GM18907 (cell line): ENCODE results near the gene PATJ.
"Not testable (repeated sequence)": the region's sequence is repeated elsewhere in the genome, so short reads cannot be mapped to it uniquely, and the experiment has no call there.

Experiments used
- ATAC-seq: cut with Tn5 transposase; IDR thresholded peaks from one replicate; pipeline ENCODE4 v1.9.1; 2021; ENCODE audit warnings: mild to moderate bottlenecking, moderate library complexity; ENCODE audit not compliant: unreplicated experiment

Gene PATJ

DNA sequence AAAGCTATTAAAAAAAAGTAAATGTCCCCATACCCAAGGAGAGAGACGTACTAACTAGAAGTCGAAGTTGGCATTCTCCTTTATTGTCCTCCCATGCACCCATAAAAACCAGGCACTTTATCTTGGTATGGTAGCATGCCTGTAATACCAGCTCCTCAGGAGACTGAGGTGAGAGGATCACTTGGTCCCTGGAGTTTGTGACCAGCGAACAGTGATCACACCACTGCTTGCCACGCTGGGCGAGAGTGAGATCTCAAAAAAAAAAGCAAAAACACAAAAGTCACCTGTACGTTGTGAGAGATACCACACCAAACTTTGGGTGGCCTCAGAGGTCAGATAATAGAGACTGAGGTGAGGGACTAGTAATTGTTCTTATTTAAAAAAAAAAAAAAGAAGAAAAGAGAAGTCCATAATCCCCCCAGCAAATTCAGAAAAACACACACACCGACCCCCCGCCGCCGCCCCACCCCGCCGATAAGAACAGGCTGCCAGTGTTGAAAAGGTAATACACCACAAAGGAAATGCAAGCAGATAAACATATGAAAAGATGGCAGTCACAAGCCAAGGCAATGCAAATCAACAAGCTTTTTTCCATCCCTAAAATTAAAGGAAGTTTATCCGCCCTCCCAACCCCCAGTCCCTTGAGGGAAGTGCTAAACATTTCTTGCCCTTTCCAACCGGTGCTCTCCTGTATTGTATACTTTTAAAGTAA, 455.9 kb downstream of the PATJ start:
- no peak for ATAC-seq

DNA sequence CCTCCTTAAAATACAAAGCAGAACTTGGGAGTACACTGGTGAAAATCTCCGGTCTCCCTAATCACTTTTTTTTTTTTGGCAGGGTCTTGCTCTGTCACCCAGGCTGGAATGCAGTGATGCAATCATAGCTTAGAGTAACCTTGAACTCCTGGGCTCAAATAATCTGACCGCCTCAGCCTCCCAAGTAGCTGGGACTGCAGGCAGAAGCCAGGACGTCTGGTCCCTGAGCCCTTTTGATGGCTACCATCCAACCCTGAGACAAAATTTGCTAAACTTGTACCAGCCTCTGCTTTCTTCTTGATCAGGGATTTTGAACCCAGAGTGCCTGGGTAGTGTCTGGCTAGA, 456.5 kb downstream of the PATJ start:
- no peak for ATAC-seq

GRCh38 chr1:62207187-62207586, 464.9 kb downstream of the PATJ start:
- no peak for ATAC-seq

- ATAC-seq = no peak
Measured at GRCh38 chr1:62208087-62208486, 465.8 kb downstream of the PATJ start.

- no peak for ATAC-seq
Measured at GRCh38 chr1:62208970-62209369, 466.7 kb downstream of the PATJ start.

GRCh38 chr1:62209931-62210595, 467.8 kb downstream of the PATJ start:
- ATAC-seq = no peak

DNA sequence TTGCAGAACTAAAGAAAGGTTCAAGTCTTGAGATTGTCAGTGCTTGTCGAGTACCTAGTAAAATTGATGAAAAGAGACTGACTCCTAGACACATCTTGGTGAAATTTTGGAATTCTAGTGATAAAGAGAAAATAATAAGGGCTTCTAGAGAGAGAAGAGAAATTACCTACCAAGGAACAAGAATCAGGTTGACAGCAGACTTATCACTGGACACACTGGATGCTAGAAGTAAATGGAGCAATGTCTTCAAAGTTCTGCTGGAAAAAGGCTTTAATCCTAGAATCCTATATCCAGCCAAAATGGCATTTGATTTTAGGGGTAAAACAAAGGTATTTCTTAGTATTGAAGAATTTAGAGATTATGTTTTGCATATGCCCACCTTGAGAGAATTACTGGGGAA, 468.7 kb downstream of the PATJ start:
- ATAC-seq = no peak

GRCh38 chr1:62212411-62212810, 470.1 kb downstream of the PATJ start:
- ATAC-seq = no peak

DNA sequence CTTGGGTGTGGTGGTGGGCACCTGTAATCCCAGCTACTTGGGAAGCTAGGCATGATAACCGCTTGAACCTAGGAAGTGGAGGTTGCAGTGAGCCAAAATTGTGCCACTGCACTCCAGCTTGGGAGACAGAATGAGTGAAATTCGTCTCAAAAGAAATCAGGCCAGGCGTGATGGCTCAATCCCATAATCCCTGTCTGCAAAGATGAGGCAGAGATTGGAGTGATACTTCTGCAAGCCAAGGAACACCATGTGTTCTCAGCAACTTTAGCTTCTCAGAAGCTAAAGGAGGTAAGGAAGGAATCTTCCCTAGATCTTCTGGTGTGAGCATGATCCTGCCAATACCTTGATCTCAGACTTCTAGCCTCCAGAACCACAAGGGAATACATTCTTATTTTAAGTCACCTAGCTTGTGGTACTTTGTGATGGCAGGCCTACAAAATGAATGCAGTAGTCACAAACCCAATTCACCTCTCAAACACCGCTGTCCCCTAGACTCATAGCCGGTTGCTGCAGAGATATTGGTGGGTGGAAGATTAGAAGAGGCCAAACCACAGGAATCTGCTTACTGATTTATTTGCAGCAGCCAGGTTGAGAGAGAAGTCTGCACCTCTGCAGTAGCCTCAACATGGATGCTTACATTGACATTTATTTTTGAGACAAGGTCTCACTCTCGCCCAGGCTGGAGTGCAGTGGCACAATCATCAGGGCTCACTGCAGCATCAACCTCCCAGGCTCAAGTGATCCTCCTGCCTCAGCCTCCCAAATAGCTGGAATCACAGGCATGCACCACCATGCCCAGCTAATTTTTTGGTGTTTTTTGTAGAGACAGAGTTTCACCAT, 471.0 kb downstream of the PATJ start:
- ATAC-seq = no peak

- ATAC-seq = no peak
Measured at GRCh38 chr1:62218604-62219003, 476.3 kb downstream of the PATJ start.

- ATAC-seq = not testable (repeated sequence)
Measured at GRCh38 chr1:62220456-62220855, 478.2 kb downstream of the PATJ start.

GRCh38 chr1:62221171-62221570, 478.9 kb downstream of the PATJ start:
- ATAC-seq = no peak

- ATAC-seq = no peak
Measured at GRCh38 chr1:62222321-62222720, 480.0 kb downstream of the PATJ start.

DNA sequence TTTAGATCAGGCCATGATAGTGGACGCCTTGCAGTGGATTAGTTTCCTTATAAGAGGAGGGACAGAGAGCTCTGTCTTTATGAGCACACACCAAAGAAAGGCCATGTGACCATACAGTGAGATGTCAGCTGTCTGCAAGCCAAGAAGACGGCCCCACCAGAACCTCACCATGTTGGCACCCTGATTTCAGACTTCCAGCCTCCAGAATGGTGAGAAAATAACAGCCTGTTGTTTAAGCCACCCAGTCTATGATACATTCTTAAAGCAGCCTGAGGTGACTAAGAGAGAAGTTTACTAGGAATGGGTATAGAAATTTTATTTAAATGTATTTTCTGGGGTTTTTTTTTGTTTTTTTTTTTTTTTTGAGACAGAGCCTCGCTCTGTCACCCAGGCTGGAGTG, 481.9 kb downstream of the PATJ start:
- no peak for ATAC-seq

- ATAC-seq = no peak
Measured at GRCh38 chr1:62227496-62227895, 485.2 kb downstream of the PATJ start.
